Measurements from ENCODE around the gene LDLRAD4.

Gene LDLRAD4

DNA sequence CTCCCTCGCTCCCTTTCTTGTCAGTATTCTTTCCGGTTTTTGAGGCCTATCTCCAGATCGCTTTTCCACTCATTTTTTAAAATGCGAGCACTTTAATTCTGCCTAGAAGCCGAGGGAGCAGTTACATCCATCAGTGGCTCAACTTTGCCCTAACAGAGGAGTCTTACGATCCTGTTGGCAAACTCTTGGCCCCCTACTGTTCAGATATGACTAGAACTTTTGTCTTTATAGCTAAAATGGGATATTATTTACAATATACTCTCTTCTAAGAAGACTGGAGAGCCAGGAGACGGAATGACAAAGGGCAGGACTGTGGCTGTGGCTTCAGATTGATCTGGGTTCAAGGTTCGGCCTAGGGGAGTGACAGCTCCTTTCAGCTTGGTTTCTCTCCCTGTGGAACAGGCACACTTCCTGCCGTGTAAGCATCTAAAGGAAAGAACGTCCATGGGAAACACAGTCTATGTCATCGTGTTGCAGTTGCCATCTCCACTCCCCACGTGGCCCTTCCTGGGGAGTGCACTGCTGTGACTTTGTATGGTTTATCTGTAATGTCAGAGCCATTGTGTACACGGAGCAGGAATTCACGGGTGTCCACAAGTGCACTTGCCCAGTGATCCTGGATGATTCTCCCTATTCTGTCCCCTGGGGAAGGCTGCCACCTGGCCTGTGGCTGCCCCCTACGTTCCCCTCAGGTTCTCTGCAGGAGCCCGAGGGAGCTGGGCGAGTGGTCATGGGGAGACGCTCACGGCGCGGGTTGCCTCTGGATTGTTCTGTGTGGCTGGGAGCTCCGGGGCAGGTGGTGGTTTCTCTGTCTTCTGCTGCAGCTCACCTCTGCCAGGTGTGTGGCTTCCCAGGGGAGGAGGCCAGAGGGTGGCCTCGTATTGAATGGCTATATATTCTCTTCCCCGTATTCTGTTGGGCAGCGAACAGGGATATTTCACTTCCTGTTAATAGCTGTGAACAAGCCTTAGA is 222.0 kb downstream of the LDLRAD4 start:
- DNase-seq (ENCODE audit: low read depth in 4 of 4, low spot score in 1 of 4), result no peak

DNA sequence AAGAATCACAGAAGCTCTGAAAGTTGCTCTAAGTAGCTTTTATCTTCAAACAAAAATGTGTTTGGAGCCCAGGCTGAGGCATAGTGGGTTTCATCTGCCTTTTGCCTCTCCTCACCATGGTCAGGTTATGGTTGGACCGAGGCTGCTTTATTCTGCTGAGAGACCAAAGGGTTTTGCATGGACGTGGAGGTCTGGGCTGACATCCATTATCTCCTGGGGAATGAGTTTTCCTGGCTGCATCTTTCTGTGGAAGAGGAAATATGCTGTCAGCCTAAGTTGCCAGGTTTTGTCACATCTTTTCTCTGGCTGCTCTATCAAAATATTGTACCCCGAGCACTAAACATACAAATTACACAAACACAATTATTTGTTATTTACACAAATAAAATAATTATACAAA is 223.2 kb downstream of the LDLRAD4 start:
- no peak for DNase-seq (ENCODE audit: low read depth in 4 of 4, low spot score in 1 of 4)

DNA sequence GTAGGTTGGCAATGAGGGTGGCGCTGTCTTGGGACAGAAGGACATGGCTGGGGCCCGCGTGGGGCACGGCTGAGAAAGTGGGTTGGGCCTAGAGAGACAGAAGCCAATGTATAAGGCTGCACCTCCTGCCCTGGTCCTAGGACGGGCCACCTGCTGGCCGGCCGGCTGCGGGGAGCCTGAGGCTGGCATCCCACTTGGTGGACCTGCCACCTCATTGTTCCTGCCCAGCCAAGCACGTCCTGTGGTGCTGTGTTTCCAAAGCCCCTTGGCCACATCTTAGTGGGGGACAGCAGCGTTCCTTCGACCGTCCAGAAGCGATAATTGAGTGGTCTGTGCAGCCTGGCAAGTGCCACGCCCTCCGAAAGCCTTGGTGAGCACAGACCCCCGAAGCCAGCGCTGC is 223.9 kb downstream of the LDLRAD4 start:
- no peak for DNase-seq (ENCODE audit: low read depth in 4 of 4, low spot score in 1 of 4)

DNA sequence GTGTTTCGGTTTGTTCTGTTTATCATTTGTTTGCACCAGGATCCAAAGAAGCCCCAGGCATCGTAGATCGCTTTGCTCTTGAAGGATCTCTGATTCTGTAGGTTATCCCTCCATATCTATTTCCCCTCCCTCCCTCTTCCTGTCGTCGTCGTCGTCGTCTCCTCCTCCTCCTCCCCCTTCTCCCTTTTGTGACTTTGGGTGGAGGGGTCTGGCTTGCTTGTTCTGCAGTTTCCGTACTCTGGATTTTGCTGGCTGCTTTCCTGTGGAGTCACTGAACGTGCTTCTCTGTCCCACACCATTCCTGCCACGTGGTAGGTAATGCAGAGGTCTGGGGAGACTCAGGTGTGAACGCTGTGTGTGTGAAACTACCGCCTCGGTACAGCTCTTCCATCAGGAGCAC is 225.0 kb downstream of the LDLRAD4 start:
- DNase-seq (ENCODE audit: low read depth in 4 of 4, low spot score in 1 of 4), result no peak

DNA sequence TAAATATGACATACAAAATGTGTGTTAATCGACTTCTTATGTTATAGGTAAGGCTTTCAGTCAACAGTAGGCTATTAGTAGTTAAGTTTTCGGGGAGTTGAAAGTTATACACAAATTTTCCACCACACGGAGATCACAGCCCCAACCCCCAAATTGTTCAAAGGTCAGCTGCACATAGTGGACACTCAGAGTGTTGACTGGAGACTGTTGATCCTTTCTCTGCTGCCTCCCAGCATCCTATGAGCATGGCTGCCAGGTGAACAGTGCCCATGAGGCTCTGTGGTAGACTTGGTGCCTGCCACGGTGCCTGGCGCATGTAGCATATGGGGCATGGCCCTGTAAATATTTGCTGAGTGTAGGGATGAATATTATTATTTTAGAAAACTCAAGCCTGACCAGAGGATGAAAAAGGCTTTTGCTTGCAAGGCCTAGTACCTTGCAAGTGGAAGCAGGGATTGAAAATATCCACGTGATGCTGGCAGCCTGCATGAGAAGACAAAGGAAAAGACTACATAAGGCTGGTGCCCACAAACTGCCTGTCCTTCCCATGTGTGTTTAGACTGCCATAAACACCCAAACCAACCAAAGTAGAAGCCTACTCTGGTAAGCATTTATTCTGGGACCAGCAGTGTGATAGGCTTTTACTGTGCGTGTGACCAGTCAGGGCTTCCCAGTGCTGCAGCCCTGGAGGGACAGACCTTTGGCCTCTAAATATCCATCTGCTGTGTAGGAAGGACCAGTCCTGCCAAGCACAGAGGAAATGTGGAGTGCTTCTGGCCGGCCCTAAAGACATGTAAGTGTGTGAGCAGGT is 226.1 kb downstream of the LDLRAD4 start:
- DNase-seq (ENCODE audit: low read depth in 4 of 4, low spot score in 1 of 4), result no peak

- no peak for DNase-seq (ENCODE audit: low read depth in 4 of 4, low spot score in 1 of 4)
Measured at GRCh38 chr18:13445241-13445897, 226.8 kb downstream of the LDLRAD4 start.

GRCh38 chr18:13446024-13446423 is 227.5 kb downstream of the LDLRAD4 start:
- no peak for DNase-seq (ENCODE audit: low read depth in 4 of 4, low spot score in 1 of 4)

DNA sequence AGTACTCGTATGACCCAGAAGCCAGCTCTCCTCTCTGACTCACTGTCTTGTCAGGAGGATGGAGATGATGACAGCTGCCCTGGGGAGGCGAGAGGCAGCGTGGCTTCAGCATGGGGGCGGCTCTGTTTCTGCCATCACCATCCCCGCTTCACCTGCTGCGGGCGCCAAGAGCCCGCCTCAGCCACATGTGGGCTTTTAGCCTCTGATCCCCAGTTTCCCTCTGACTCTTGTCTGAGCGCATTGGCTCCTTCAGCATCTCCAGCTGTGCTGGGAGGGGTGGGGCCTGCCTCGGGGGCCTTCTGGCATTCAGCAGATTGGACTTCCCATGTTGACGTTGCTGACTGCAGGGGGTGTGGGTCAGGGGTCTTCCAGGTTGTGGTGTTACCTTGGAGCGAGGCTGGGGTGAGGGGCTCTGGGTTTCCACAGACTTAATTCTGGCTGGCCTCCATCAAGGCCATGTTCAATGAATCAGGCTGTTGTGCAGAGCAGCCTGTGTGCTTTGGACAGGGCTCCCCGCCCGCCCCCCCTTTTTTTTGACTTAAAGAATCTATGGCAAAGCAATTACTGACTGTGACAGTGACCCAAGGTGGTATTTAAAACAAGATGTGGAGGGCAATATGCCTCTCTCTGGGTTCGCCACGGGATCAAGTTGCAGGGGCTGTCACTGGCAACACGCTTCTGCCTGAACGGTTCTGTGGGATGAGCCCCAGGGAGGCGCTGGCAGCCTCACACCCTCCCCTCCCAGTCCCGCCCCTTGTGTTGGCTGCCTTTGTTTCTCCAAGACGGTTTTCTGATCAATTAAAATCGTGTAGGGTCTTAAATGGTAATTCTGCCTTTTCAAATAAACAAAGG is 228.3 kb downstream of the LDLRAD4 start:
- peak in 1 of 4 experiments; percentile 43 for DNase-seq (ENCODE audit: low read depth in 4 of 4, low spot score in 1 of 4)

DNA sequence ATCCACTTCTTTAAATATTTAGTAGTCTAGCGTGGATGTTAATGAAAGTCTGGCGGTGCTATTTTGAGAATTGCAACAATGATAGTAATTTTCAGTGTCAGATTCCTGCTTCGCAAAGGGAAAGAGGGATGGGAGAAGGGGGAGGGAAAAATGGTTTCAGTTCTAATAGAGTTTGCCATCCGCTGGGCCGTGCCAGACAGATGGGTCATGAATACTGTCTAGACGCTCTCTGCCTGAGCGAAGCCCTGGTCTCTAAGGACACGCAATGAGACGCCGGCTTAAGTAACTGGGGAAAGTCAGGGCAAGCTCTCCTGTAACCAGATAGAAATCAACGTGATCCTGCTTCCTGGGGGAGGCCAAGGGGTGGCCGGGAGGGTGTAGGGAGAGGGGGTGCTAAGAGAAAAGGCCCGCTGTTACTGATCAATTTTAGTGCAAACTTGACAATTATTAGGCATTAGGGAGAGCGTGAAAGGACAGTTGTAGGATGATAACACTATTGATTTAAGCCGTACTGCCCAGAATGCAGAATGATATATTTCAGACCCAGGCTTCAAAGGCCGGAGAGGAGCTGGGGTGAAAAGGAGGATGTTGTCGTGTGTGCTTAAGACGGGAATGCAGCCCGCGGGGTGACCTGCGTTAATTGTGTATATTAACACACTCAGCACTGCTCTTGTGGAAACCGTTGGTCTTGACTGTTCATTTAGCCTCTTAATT is 229.2 kb downstream of the LDLRAD4 start:
- DNase-seq (ENCODE audit: low read depth in 4 of 4, low spot score in 1 of 4), result no peak

DNA sequence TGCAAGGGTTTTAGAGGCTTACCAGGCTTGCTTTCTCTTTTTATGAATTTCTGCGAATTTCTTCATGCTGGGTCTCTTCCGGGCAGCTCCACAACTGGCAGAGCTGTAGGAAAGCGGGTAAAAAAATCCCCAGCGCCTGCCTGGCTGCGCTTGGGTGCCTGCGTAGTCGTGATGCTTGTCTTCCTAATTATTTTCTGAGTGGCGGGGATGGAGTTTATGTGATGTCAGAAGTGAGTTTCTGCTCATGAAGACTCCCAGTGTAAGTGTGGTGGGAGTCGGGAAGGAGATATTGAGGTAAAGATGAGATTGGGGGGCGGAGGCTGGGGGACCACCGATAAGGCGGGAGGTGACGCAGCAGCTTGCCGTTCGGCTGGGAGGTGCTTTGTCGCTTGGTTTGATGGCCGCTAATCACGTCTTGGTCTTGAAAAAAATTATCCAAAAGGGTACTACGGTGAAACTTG is 229.8 kb downstream of the LDLRAD4 start:
- DNase-seq (ENCODE audit: low read depth in 4 of 4, low spot score in 1 of 4), result no peak

DNA sequence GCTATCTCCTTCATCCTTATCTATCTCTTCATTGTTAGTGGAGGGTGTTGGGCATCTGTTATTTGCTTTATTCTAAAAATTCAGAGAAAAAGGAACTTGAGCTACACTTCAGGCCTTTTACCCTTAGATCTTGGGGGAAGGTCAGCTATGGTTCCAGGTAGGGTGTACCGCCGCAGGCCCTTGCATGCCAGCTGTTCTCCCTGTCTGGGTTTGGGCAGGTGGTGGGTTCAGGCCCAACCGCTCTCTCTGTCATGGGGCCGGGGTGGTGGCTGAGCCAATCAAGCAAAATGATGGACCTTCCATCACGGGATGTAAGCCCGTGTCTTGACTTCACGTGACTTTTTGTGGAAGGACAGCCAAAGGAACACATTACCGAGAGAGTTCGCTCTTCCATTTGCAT is 231.1 kb downstream of the LDLRAD4 start:
- DNase-seq (ENCODE audit: low read depth in 4 of 4, low spot score in 1 of 4), result no peak

- DNase-seq (ENCODE audit: low read depth in 4 of 4, low spot score in 1 of 4), result no peak
Measured at GRCh38 chr18:13450289-13451212, 232.0 kb downstream of the LDLRAD4 start.

DNA sequence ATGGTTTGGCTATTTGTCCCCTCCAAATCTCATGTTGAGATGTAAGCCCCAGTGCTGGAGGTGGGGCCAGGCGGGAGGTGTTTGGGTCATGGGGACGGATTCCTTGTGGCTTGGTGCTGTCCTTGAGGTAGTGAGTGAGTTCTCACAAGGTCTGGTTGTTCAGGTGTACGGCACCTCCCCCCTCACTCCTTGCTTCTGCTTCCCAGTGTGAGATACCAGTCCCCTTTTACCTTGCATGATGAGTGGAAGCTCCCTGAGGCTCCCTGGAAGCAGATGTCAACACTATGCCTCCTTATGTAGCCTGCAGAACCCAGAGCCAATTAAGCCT is 232.6 kb downstream of the LDLRAD4 start:
- DNase-seq (ENCODE audit: low read depth in 4 of 4, low spot score in 1 of 4), result no peak

GRCh38 chr18:13451661-13452387 is 233.3 kb downstream of the LDLRAD4 start:
- DNase-seq (ENCODE audit: low read depth in 4 of 4, low spot score in 1 of 4), result no peak

- DNase-seq (ENCODE audit: low read depth in 4 of 4, low spot score in 1 of 4), result no peak
Measured at GRCh38 chr18:13452388-13452811, 233.8 kb downstream of the LDLRAD4 start.

GRCh38 chr18:13452871-13453680 is 234.5 kb downstream of the LDLRAD4 start:
- DNase-seq (ENCODE audit: low read depth in 4 of 4, low spot score in 1 of 4), result no peak

GRCh38 chr18:13453714-13454113 is 235.2 kb downstream of the LDLRAD4 start:
- no peak for DNase-seq (ENCODE audit: low read depth in 4 of 4, low spot score in 1 of 4)

Data from stimulated activated CD4-positive, alpha-beta T cell treated with anti-CD3 and anti-CD28 coated beads, Interleukin-1b, Interleukin-23, amount 100 ng/mL, for 24 hours (primary cell).